IPS-15b (cell line): Measurements from ENCODE around the gene PNPLA2.

Experiments used
- H3K27me3 ChIP-seq: one replicate; pipeline ENCODE4 v1.6.1; 2013; ENCODE audit warnings: low read length; ENCODE audit not compliant: control insufficient read depth, insufficient read depth
- H3K36me3 ChIP-seq: one replicate; pipeline ENCODE4 v1.6.1; 2013; ENCODE audit warnings: low read length; ENCODE audit not compliant: control insufficient read depth, insufficient read depth
- H3K4me1 ChIP-seq: one replicate; pipeline ENCODE4 v1.6.1; 2013; ENCODE audit warnings: mild to moderate bottlenecking, low read length; ENCODE audit not compliant: control insufficient read depth, insufficient read depth
- H3K4me3 ChIP-seq: one replicate; pipeline ENCODE4 v1.5.1; 2013; ENCODE audit warnings: low read depth, low read length
- H3K9ac ChIP-seq: one replicate; pipeline ENCODE4 v1.6.1; 2013; ENCODE audit warnings: low read depth, mild to moderate bottlenecking, low read length
- H3K9me3 ChIP-seq: one replicate; pipeline ENCODE4 v1.6.1; 2013; ENCODE audit warnings: mild to moderate bottlenecking, low read length; ENCODE audit not compliant: control insufficient read depth, insufficient read depth

PNPLA2 gene

DNA sequence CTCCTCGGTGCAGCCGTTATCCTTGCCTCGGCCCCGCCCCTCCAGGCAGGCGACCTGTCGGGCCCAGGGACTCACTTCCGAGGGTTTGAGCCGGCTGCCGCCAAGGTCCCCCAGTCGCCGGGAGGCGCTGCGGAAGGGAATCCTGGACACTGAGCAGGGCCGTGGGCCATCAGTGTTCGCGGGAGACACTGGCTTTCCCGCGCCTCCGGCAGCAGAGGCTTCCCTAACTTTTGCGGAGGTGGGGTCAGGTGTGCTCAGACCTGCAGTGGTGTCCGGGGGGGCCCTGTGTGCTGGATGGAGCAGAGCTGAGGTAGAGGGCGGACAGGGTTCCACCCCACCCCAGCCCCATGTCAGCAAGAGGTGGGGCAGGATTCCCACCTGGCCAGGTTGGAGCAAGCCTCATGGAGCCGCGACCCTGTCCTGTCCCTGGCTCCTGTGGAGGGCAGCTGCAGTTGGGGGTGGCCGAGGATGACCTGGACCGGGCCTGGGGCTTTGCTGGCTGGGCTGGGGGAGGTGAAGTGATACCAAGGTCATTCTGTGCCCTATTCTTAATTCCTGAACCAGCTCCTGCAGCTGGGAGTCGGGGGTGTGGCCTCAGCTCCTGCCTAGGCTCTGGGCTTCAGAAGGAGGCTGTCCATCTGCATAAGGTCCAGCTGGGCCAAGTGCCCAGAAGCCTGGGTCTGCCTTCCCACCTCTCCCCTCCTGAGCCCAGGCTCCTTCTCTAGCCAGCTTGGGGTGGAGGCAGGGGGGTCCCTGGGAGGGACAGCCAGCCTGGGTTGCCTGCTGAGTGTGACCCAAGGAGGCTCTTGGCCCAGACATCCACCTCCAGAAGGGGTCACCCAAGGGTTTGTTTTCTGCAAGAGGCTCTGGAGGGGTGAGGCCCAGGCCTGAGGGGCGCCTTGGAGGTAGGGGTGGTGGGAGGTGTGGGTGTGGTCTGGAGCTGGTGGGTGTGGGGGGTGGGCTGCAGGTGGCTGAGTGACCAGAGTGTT lies 32.4 kb downstream of the PNPLA2 start:
- peaks cover 11% of the 10 kb centered on the region for H3K36me3 ChIP-seq
- H3K4me3 ChIP-seq = peak overlapping the region; percentile 63
- H3K9ac ChIP-seq = peak overlapping the region; percentile 54
- H3K9me3 ChIP-seq = no peaks in the 10 kb centered on the region
- H3K4me1 ChIP-seq = peaks cover 7% of the 10 kb centered on the region
- no peaks in the 10 kb centered on the region for H3K27me3 ChIP-seq

DNA sequence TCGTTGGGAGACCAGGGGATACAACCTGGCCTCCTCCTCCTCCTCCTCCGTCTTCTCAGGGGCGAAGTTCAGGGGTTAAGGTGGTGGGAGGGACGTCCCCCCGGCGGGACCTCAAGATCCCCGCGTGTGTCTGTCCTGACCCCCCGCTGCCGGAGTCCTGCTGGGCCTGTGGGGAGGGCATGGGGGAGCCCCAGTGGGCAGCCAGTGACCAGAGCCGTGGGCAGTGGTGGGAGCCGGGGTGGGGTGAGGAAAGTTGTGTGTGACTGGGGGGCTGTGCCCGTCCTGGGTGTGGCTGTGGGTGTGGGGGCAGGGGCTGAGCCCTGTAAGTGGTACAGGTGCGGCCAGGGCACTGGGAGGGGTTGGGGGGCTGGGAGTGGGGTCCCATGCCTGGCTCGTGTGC lies 34.0 kb downstream of the PNPLA2 start:
- Histone ChIP-seq H3K4me1 (peaks cover 5% of the 10 kb centered on the region), H3K9ac (no peak overlapping the region), H3K36me3 (peaks cover 11% of the 10 kb centered on the region), H3K4me3 (no peak overlapping the region), H3K27me3 (no peaks in the 10 kb centered on the region), H3K9me3 (no peaks in the 10 kb centered on the region)

GRCh38 chr11:853682-854448 lies 35.2 kb downstream of the PNPLA2 start:
- Histone ChIP-seq H3K9me3 (no peaks in the 10 kb centered on the region), H3K36me3 (peaks cover 14% of the 10 kb centered on the region), H3K4me3 (no peak overlapping the region), H3K4me1 (peaks cover 3% of the 10 kb centered on the region), H3K9ac (no peak overlapping the region), H3K27me3 (no peaks in the 10 kb centered on the region)

- Histone ChIP-seq H3K27me3 (no peaks in the 10 kb centered on the region), H3K9ac (no peak overlapping the region), H3K36me3 (peaks cover 18% of the 10 kb centered on the region), H3K9me3 (no peaks in the 10 kb centered on the region), H3K4me1 (peaks cover 3% of the 10 kb centered on the region), H3K4me3 (no peak overlapping the region)
Observed at GRCh38 chr11:854601-855329, 36.1 kb downstream of the PNPLA2 start.

DNA sequence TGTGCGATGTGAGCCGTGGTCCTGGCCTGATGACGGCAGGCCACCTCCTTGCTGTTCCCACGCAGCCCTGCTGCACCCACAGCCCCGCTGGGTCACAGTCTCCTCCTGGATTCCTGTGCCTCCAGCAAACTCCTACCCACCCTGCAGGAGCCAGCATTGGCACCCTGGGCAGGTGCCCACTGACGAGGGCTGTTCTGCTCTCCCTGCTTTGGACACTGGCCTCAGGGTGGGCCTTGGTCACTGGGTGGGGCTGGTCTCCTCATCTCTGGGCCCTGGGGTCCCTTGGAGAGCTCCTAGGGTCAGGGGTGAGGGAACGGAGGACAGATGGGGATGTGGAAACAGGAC lies 36.6 kb downstream of the PNPLA2 start:
- Histone ChIP-seq H3K4me3 (no peak overlapping the region), H3K9ac (no peak overlapping the region), H3K27me3 (no peaks in the 10 kb centered on the region), H3K36me3 (peaks cover 19% of the 10 kb centered on the region), H3K9me3 (no peaks in the 10 kb centered on the region), H3K4me1 (peaks cover 3% of the 10 kb centered on the region)

DNA sequence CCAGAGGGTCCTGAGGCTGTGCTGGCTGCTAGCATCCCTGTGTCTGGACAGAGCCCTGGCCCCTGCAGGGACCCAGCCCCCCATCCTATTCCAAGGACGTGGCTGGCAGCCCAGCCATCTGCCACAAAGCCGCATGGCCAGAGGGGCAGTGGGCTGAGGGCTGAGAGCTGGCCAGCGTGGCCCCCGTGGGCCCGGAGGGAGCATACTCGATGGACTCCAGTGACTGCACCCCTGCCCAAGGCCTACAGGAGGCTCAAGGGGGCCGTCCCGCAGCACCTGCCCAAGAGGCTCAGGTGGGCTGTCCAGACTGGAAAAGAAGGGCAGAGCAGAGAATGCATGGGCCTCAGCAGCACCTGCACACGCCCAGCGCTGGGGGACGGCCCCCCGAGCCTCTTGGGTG lies 37.1 kb downstream of the PNPLA2 start:
- Histone ChIP-seq H3K27me3 (no peaks in the 10 kb centered on the region), H3K4me1 (peaks cover 3% of the 10 kb centered on the region), H3K9ac (no peak overlapping the region), H3K4me3 (no peak overlapping the region), H3K36me3 (peaks cover 19% of the 10 kb centered on the region), H3K9me3 (no peaks in the 10 kb centered on the region)

DNA sequence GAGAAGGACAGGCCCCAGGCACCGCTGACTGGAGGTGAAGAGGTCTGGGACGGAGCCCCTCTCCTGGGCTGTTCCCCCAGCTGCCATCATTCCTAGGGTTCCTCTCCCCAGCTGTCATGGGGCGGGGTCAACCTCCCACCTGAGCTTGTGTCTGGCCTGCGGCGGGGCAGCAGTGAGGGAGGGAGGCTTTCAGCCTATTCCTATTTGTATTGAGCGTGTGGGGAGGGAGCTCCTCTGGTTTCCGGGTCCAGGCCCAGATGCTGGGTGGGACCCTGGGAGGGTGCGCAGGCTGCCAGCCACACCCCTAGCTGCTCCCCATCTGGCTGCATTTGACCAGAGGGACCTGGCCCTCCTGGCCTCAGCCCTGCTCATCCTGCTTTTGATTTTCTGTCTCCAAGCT lies 37.7 kb downstream of the PNPLA2 start:
- Histone ChIP-seq H3K27me3 (no peaks in the 10 kb centered on the region), H3K9ac (no peak overlapping the region), H3K4me3 (no peak overlapping the region), H3K4me1 (no peaks in the 10 kb centered on the region), H3K9me3 (no peaks in the 10 kb centered on the region), H3K36me3 (peaks cover 19% of the 10 kb centered on the region)

GRCh38 chr11:858053-858761 lies 39.5 kb downstream of the PNPLA2 start:
- Histone ChIP-seq H3K4me1 (no peaks in the 10 kb centered on the region), H3K36me3 (peaks cover 19% of the 10 kb centered on the region), H3K27me3 (no peaks in the 10 kb centered on the region), H3K9me3 (no peaks in the 10 kb centered on the region), H3K4me3 (no peak overlapping the region), H3K9ac (no peak overlapping the region)

- Histone ChIP-seq H3K4me1 (no peaks in the 10 kb centered on the region), H3K9me3 (no peaks in the 10 kb centered on the region), H3K36me3 (peaks cover 19% of the 10 kb centered on the region), H3K27me3 (no peaks in the 10 kb centered on the region), H3K4me3 (no peak overlapping the region), H3K9ac (no peak overlapping the region)
Observed at GRCh38 chr11:858762-859339, 40.1 kb downstream of the PNPLA2 start.

- H3K4me3 ChIP-seq = no peak overlapping the region
- H3K4me1 ChIP-seq = no peaks in the 10 kb centered on the region
- H3K9me3 ChIP-seq = no peaks in the 10 kb centered on the region
- H3K9ac ChIP-seq = no peak overlapping the region
- H3K27me3 ChIP-seq = no peaks in the 10 kb centered on the region
- peaks cover 22% of the 10 kb centered on the region for H3K36me3 ChIP-seq
Observed at GRCh38 chr11:859394-860131, 40.8 kb downstream of the PNPLA2 start.
